ENCODE data around the gene IMPG1. TPM values are rescaled to one million over a fixed set of nuclear protein-coding genes. Genes with fewer than 3 reads are reported as not detected.
"Not testable (repeated sequence)": the region's sequence is repeated elsewhere in the genome, so short reads cannot be mapped to it uniquely, and the experiment has no call there.

IMPG1 gene
- total RNA-seq, 1 donor from 2014 or later, result 0.51 TPM

DNA sequence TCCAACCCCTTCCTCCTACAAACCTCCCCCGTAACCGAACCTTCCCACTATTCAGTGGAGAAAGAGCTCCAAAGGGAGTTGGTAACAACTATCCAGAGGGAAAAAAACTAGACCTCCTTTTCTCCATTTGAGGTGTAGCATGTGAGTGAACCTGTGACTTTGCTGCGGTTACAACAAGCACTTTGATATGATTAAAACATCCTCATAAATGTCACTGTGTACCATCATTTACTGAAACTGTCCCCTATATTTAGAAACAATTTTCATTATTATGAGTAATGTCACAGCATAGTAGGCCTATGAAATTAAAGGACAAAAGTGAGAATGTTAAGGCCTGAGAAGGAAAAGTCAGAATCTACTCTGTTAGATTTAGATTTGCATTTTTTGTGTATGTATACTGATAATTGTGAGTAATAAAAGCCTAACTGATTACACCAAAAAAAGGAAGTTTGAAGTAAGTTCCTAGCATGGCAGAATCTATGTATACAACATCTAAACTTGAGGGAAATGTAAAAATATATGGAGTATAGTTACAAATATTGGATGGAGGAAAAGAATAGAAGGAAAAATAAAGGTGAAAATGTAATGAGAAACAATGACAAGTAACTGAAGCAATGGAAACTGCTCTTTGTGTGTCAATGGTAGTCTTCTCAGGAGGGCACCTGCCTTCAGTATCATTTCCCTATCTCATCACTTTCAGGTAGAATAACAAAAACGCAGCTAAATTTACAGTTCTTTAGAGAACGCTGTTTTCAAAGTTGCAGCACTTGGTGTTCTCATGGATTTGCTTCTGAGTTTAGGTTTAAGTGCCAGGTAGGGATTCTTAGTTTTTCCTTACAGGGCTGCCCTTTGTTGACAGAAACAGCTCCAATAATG, 145.9 kb downstream of the IMPG1 start:
- Mint-ChIP-seq H3K4me1 (ENCODE audit: low read depth, unreplicated experiment) (no peaks in the 10 kb centered on the region), H3K9me3 (ENCODE audit: unreplicated experiment) (no peaks in the 10 kb centered on the region), H3K36me3 (ENCODE audit: unreplicated experiment) (no peaks in the 10 kb centered on the region), H3K4me3 (ENCODE audit: unreplicated experiment) (no peak overlapping the region), H3K27me3 (ENCODE audit: unreplicated experiment) (no peaks in the 10 kb centered on the region), H3K27ac (ENCODE audit: unreplicated experiment) (no peak overlapping the region)
- no peak for DNase-seq
- TF ChIP-seq, protein P1, sequence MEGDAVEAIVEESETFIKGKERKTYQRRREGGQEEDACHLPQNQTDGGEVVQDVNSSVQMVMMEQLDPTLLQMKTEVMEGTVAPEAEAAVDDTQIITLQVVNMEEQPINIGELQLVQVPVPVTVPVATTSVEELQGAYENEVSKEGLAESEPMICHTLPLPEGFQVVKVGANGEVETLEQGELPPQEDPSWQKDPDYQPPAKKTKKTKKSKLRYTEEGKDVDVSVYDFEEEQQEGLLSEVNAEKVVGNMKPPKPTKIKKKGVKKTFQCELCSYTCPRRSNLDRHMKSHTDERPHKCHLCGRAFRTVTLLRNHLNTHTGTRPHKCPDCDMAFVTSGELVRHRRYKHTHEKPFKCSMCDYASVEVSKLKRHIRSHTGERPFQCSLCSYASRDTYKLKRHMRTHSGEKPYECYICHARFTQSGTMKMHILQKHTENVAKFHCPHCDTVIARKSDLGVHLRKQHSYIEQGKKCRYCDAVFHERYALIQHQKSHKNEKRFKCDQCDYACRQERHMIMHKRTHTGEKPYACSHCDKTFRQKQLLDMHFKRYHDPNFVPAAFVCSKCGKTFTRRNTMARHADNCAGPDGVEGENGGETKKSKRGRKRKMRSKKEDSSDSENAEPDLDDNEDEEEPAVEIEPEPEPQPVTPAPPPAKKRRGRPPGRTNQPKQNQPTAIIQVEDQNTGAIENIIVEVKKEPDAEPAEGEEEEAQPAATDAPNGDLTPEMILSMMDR (IDR thresholded peaks at IDR 0.05; ENCODE audit: partially characterized antibody, unreplicated experiment), result no peak

- H3K4me3 Mint-ChIP-seq (ENCODE audit: unreplicated experiment), result no peak overlapping the region
- no peaks in the 10 kb centered on the region for H3K9me3 Mint-ChIP-seq (ENCODE audit: unreplicated experiment)
- TF ChIP-seq, protein P1 (IDR thresholded peaks at IDR 0.05; ENCODE audit: partially characterized antibody, unreplicated experiment), result no peak
These were observed 150.2 kb downstream of the IMPG1 start for GRCh38 chr6:75922226-75922625.

DNA sequence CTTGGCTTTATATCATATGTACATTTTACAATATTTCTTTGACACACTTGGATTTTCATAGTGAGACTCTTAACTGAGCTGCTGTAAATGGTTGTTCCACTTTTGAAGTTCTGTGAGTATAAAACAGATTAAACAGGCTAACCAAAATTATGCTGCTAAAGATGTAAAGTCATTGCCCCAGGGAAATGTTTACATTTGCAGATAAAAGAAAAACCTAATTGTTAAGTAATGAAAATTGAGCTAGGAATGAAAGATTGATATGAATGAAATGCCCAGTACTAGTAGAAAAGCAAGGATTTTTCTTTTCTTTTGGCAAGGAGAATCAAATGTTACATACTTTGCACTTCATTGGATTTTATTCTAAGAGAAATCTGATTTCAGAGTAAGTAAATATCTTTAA, 159.4 kb downstream of the IMPG1 start:
- Mint-ChIP-seq H3K36me3 (ENCODE audit: unreplicated experiment) (peaks cover under 1% of the 10 kb centered on the region), H3K9me3 (ENCODE audit: unreplicated experiment) (no peaks in the 10 kb centered on the region), H3K27me3 (ENCODE audit: unreplicated experiment) (no peaks in the 10 kb centered on the region), H3K4me1 (ENCODE audit: low read depth, unreplicated experiment) (no peaks in the 10 kb centered on the region), H3K27ac (ENCODE audit: unreplicated experiment) (no peak overlapping the region), H3K4me3 (ENCODE audit: unreplicated experiment) (no peak overlapping the region)
- TF ChIP-seq, protein P1 (IDR thresholded peaks at IDR 0.05; ENCODE audit: partially characterized antibody, unreplicated experiment), result no peak
- no peak for DNase-seq

More at GRCh38 chr6:75922226-75922625, 150.2 kb downstream of the IMPG1 start:
- H3K27me3 Mint-ChIP-seq (ENCODE audit: unreplicated experiment), result no peaks in the 10 kb centered on the region
- H3K27ac Mint-ChIP-seq (ENCODE audit: unreplicated experiment), result no peak overlapping the region
- DNase-seq, result no peak
- no peaks in the 10 kb centered on the region for H3K4me1 Mint-ChIP-seq (ENCODE audit: low read depth, unreplicated experiment)
- H3K36me3 Mint-ChIP-seq (ENCODE audit: unreplicated experiment), result peaks cover 6% of the 10 kb centered on the region

DNA sequence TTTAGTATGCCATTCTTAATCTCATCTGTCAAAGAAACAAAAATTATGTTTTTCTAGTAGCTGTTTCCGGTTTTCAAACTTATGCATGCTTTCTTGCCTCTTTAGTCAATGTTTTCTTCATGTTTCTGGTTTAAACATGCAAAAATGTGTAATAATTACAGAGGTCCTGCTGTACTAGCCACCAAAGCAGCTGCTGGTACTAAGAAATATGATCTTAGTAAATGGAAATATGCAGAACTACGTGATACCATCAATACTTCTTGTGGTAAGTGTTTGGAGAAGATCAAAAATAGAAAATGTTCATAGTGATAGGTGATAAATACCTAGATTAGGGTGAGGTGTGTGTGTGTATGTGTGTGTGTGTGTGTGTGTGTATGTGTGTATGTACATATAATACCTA, 165.0 kb downstream of the IMPG1 start:
- Mint-ChIP-seq H3K4me1 (ENCODE audit: low read depth, unreplicated experiment) (no peaks in the 10 kb centered on the region), H3K9me3 (ENCODE audit: unreplicated experiment) (peaks cover 2% of the 10 kb centered on the region), H3K27me3 (ENCODE audit: unreplicated experiment) (no peaks in the 10 kb centered on the region), H3K4me3 (ENCODE audit: unreplicated experiment) (no peak overlapping the region), H3K27ac (ENCODE audit: unreplicated experiment) (no peak overlapping the region), H3K36me3 (ENCODE audit: unreplicated experiment) (peaks cover 4% of the 10 kb centered on the region)
- TF ChIP-seq, protein P1 (IDR thresholded peaks at IDR 0.05; ENCODE audit: partially characterized antibody, unreplicated experiment), result no peak
- DNase-seq, result no peak

DNA sequence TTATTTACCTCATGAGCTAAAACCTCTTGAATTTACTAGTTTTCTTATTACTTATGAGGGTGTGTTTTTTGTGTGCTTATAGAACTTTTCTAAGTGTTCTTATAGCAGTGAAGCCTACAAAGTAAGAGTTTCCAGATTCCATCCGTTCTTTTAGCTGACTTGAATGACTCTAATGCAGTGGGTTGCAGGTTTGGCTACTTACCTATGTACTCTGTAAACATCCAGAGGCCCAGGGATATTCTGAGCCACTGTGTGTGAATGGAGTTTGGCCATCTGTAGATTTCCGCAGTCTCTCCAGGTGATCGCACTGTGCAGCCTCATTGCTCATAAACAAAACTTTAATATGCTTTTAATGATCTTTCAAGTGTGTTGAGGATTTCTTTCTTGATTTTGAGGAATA, 165.6 kb downstream of the IMPG1 start:
- H3K9me3 Mint-ChIP-seq (ENCODE audit: unreplicated experiment), result peaks cover 2% of the 10 kb centered on the region
- no peaks in the 10 kb centered on the region for H3K4me1 Mint-ChIP-seq (ENCODE audit: low read depth, unreplicated experiment)
- H3K27me3 Mint-ChIP-seq (ENCODE audit: unreplicated experiment), result no peaks in the 10 kb centered on the region
- no peak overlapping the region for H3K4me3 Mint-ChIP-seq (ENCODE audit: unreplicated experiment)
- H3K36me3 Mint-ChIP-seq (ENCODE audit: unreplicated experiment), result peaks cover 4% of the 10 kb centered on the region
- no peak for DNase-seq
- H3K27ac Mint-ChIP-seq (ENCODE audit: unreplicated experiment), result no peak overlapping the region
- TF ChIP-seq, protein P1 (IDR thresholded peaks at IDR 0.05; ENCODE audit: partially characterized antibody, unreplicated experiment), result no peak

DNA sequence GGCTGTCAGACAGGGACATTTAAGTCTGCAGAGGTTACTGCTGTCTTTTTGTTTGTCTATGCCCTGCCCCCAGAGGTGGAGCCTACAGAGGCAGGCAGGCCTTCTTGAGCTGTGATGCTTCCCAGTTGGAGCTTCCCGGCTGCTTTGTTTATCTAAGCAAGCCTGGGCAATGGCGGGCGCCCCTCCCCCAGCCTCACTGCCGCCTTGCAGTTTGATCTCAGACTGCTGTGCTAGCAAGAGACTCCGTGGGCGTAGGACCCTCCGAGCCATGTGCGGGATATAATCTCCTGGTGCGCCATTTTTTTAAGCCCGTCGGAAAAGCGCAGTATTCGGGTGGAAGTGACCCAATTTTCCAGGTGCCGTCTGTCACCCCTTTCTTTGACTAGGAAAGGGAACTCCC, 167.3 kb downstream of the IMPG1 start:
- H3K4me1 Mint-ChIP-seq (ENCODE audit: low read depth, unreplicated experiment); H3K27ac Mint-ChIP-seq (ENCODE audit: unreplicated experiment); H3K36me3 Mint-ChIP-seq (ENCODE audit: unreplicated experiment); DNase-seq; H3K27me3 Mint-ChIP-seq (ENCODE audit: unreplicated experiment); H3K9me3 Mint-ChIP-seq (ENCODE audit: unreplicated experiment); H3K4me3 Mint-ChIP-seq (ENCODE audit: unreplicated experiment): not testable (repeated sequence)

- not testable (repeated sequence) for H3K27me3 Mint-ChIP-seq (ENCODE audit: unreplicated experiment); H3K4me3 Mint-ChIP-seq (ENCODE audit: unreplicated experiment); H3K36me3 Mint-ChIP-seq (ENCODE audit: unreplicated experiment); H3K9me3 Mint-ChIP-seq (ENCODE audit: unreplicated experiment); DNase-seq; H3K27ac Mint-ChIP-seq (ENCODE audit: unreplicated experiment); H3K4me1 Mint-ChIP-seq (ENCODE audit: low read depth, unreplicated experiment)
These were observed 172.2 kb downstream of the IMPG1 start for GRCh38 chr6:75900216-75900615.

Measured in glutamatergic neuron (in vitro differentiated cells).